Measurements from ENCODE around the gene NBEAL2. TPM values are rescaled to one million over a fixed set of nuclear protein-coding genes. Genes with fewer than 3 reads are reported as not detected.

The NBEAL2 gene
- total RNA-seq, 4 donors from 2014 or later = 12.3 to 23.2 (median 20.4) TPM

- TF ChIP-seq EP300 (IDR thresholded peaks at IDR 0.05) (no peak), POLR2AphosphoS5 (IDR thresholded peaks at IDR 0.05) (no peak), POLR2A (IDR thresholded peaks at IDR 0.05) (no peak), CTCF (IDR thresholded peaks at IDR 0.05) (no peak)
- no peak for ATAC-seq
- Histone ChIP-seq H3K9me3 (no peaks in the 10 kb centered on the region), H3K36me3 (no peaks in the 10 kb centered on the region), H3K4me3 (no peak overlapping the region), H3K4me1 (peaks cover 4 to 98% (median 55%) of the 10 kb centered on the region in 3 donors), H3K27me3 (no peaks in the 10 kb centered on the region), H3K27ac (peak overlapping the region in 3 of 4 donors; percentile 10 to 48 (median 21))
- WGBS, 2 donors (ENCODE audit: low coverage in 1 of 2) = 59 to 66% methylated on average over 8 to 9 of the region's 11 CpGs
Measured at GRCh38 chr3:46957092-46957820, 22.2 kb upstream of the NBEAL2 start.

GRCh38 chr3:46958467-46959160 lies 20.9 kb upstream of the NBEAL2 start:
- H3K27me3 ChIP-seq = no peaks in the 10 kb centered on the region
- H3K36me3 ChIP-seq = no peaks in the 10 kb centered on the region
- peak overlapping the region in 3 of 4 donors; percentile 67 to 82 (median 75) for H3K27ac ChIP-seq
- TF ChIP-seq POLR2A (IDR thresholded peaks at IDR 0.05) = no peak
- no peak for TF ChIP-seq EP300 (IDR thresholded peaks at IDR 0.05)
- TF ChIP-seq POLR2AphosphoS5 (IDR thresholded peaks at IDR 0.05) = no peak
- TF ChIP-seq CTCF (IDR thresholded peaks at IDR 0.05) = no peak
- no peak for ATAC-seq
- no peaks in the 10 kb centered on the region for H3K9me3 ChIP-seq
- H3K4me1 ChIP-seq = peaks cover 4 to 92% (median 47%) of the 10 kb centered on the region in 3 donors
- no peak overlapping the region for H3K4me3 ChIP-seq
- whole genome bisulfite sequencing, 2 donors (ENCODE audit: low coverage in 1 of 2) = 74 to 83% methylated on average over 7 to 9 of the region's 9 CpGs

GRCh38 chr3:46959161-46959511 lies 20.3 kb upstream of the NBEAL2 start:
- Histone ChIP-seq H3K9me3 (no peaks in the 10 kb centered on the region), H3K4me3 (no peak overlapping the region), H3K27ac (peak overlapping the region in 3 of 4 donors; percentile 67 to 82 (median 75)), H3K4me1 (peaks cover 4 to 87% (median 42%) of the 10 kb centered on the region in 3 donors), H3K36me3 (no peaks in the 10 kb centered on the region), H3K27me3 (no peaks in the 10 kb centered on the region)
- WGBS, 2 donors (ENCODE audit: low coverage in 1 of 2) = 50 to 54% methylated on average over 1 to 3 of the region's 6 CpGs
- TF ChIP-seq POLR2AphosphoS5 (IDR thresholded peaks at IDR 0.05) (no peak), CTCF (IDR thresholded peaks at IDR 0.05) (no peak), POLR2A (IDR thresholded peaks at IDR 0.05) (no peak), EP300 (IDR thresholded peaks at IDR 0.05) (no peak)
- no peak for ATAC-seq

- Histone ChIP-seq H3K9me3 (no peaks in the 10 kb centered on the region), H3K4me1 (peaks cover 4 to 82% (median 40%) of the 10 kb centered on the region in 3 donors), H3K27me3 (no peaks in the 10 kb centered on the region), H3K27ac (peak overlapping the region; percentile 8 to 82 (median 71)), H3K4me3 (no peak overlapping the region), H3K36me3 (no peaks in the 10 kb centered on the region)
- peak; percentile 79 for ATAC-seq
- WGBS, 2 donors (ENCODE audit: low coverage in 1 of 2) = 18% methylated on average over 2 of the region's 4 CpGs; no CpG with 5 or more reads in 1 of the 2 donors
- TF ChIP-seq POLR2A (IDR thresholded peaks at IDR 0.05) = no peak
- no peak for TF ChIP-seq POLR2AphosphoS5 (IDR thresholded peaks at IDR 0.05)
- TF ChIP-seq EP300 (IDR thresholded peaks at IDR 0.05) = no peak
- TF ChIP-seq CTCF (IDR thresholded peaks at IDR 0.05) = no peak
Measured at GRCh38 chr3:46960081-46960701, 19.3 kb upstream of the NBEAL2 start.
